Measurements from ENCODE around the gene SMARCC1. TPM values are rescaled to one million over a fixed set of nuclear protein-coding genes. Genes with fewer than 3 reads are reported as not detected.
A peak's percentile ranks its signal among the peaks of the same experiment; 100 is the strongest.

The SMARCC1 gene
- total RNA-seq, 2 donors from 2014 or later, result 11.6 to 19.3 TPM

GRCh38 chr3:47780741-47781684, 680 bp downstream of the SMARCC1 start:
- no peak for DNase-seq (ENCODE audit: low spot score)
- TF ChIP-seq CTCF (IDR thresholded peaks at IDR 0.05), result no peak
- no peaks in the 10 kb centered on the region for H3K36me3 ChIP-seq

GRCh38 chr3:47778746-47779145, 2.9 kb downstream of the SMARCC1 start:
- no peak overlapping the region for H3K27ac ChIP-seq
- H3K4me3 ChIP-seq, result no peak overlapping the region
- H3K36me3 ChIP-seq, result no peaks in the 10 kb centered on the region
- H3K4me1 ChIP-seq, result peaks cover 0 to 34% of the 10 kb centered on the region in 2 donors
- TF ChIP-seq CTCF (IDR thresholded peaks at IDR 0.05), result no peak
- no peaks in the 10 kb centered on the region for H3K27me3 ChIP-seq
- H3K9me3 ChIP-seq, result no peaks in the 10 kb centered on the region
- DNase-seq (ENCODE audit: low spot score), result no peak

More at GRCh38 chr3:47780741-47781684, 680 bp downstream of the SMARCC1 start:
- no peaks in the 10 kb centered on the region for H3K27me3 ChIP-seq
- peak overlapping the region; percentile 97 to 98 for H3K27ac ChIP-seq
- no peaks in the 10 kb centered on the region for H3K9me3 ChIP-seq
- peaks cover 0 to 34% of the 10 kb centered on the region in 2 donors for H3K4me1 ChIP-seq
- H3K4me3 ChIP-seq, result peak overlapping the region; percentile 96

GRCh38 chr3:47772788-47773187, 8.9 kb downstream of the SMARCC1 start:
- H3K4me1 ChIP-seq, result no peaks in the 10 kb centered on the region
- no peak for DNase-seq (ENCODE audit: low spot score)
- no peak overlapping the region for H3K4me3 ChIP-seq
- peaks cover 13% of the 10 kb centered on the region for H3K36me3 ChIP-seq
- no peak for TF ChIP-seq CTCF (IDR thresholded peaks at IDR 0.05)
- H3K27ac ChIP-seq, result no peak overlapping the region
- H3K27me3 ChIP-seq, result no peaks in the 10 kb centered on the region
- H3K9me3 ChIP-seq, result no peaks in the 10 kb centered on the region

- Histone ChIP-seq H3K4me1 (no peaks in the 10 kb centered on the region), H3K36me3 (peaks cover 13% of the 10 kb centered on the region), H3K27me3 (no peaks in the 10 kb centered on the region), H3K4me3 (no peak overlapping the region), H3K9me3 (no peaks in the 10 kb centered on the region), H3K27ac (no peak overlapping the region)
- DNase-seq (ENCODE audit: low spot score), result no peak
- no peak for TF ChIP-seq CTCF (IDR thresholded peaks at IDR 0.05)
These were observed 9.6 kb downstream of the SMARCC1 start for GRCh38 chr3:47772047-47772446.

- DNase-seq (ENCODE audit: low spot score), result no peak
- no peaks in the 10 kb centered on the region for H3K27me3 ChIP-seq
- no peak overlapping the region for H3K27ac ChIP-seq
- H3K36me3 ChIP-seq, result peaks cover 2% of the 10 kb centered on the region
- H3K4me1 ChIP-seq, result peaks cover 0 to 6% of the 10 kb centered on the region in 2 donors
- H3K9me3 ChIP-seq, result no peaks in the 10 kb centered on the region
- H3K4me3 ChIP-seq, result no peak overlapping the region
- TF ChIP-seq CTCF (IDR thresholded peaks at IDR 0.05), result no peak
These were observed 15.5 kb downstream of the SMARCC1 start for GRCh38 chr3:47766186-47766585.

All from right atrium auricular region (tissue), 2 donors.